Tongue (tissue), 2 donors: ENCODE measurements around the gene SEC16B. TPM values are rescaled to one million over a fixed set of nuclear protein-coding genes. Genes with fewer than 3 reads are reported as not detected.
A peak's percentile ranks its signal among the peaks of the same experiment; 100 is the strongest.

ENCODE experiments used
- DNase-seq: peaks from one replicate; pipeline ENCODE4 v3.0.0-alpha.2; 2015
- total RNA-seq: library from RNA; depleted of rRNA; stranded (reverse); fragments of >200 nt; gene quantifications from one replicate; pipeline ENCODE4 v1.2.3, GENCODE V29; 2014

Gene SEC16B
- total RNA-seq, 1 donor from 2014 or later: 9.6 TPM

DNA sequence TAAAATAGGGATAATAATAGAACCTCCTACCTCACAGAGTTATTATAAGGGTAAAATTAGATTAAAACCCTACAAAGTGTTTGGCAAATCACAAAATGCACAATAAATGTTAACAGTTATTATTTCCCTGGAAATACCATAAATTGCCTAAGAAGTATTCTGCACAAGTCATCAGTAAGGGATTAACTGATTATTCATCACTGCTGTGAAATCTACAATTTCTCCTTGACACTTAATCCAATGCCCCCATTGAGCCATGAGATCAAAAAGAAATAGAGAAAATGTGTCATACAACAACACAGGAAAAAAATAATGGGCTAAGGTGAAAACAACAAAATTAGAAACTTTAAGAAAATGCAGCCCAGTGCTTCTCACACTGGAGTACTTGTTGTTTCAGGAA lies 6.7 kb upstream of the SEC16B start:
- DNase-seq: no peak

DNA sequence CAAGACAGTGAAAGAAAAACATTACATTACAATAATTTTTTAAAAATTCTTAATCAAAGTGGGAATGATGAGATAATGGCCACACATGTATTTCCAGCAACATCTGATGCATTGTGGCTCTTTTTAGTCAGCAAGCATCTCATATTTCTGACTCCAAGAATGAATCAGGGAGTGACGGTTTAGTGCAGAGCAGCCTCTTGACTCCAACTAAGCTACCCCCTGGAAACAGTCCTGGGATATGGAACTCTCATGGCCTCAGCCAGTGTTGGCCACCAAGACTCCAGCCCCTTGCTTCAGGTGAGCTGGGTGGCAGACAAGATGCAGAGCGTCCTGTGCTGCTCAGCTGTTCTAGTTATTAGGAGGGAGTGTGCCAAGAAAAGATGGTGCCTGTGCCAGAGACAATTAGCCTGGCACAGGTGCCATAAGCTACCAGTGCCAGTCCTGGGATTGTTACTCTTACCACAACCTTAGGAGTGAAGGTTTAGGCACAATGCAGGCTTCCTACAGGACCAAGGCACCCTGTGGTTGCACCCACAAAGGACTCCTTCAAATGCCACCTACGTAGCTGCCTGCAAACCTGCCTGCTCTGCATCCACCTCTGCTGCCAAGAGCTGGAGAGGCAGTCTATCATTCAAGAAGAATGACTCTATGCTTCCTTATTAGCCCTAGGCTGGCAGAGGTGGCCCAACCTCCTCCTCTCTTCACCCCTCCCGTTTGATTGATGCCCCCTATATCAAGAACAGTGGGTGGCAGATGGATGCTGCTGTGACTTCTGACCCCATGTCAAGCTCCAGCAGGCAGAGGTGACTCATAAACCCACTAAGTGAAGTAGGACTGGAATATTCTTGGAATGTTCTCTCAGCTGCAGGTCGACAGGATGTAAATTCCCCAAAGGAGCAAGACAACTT lies 6.0 kb upstream of the SEC16B start:
- DNase-seq: no peak

DNA sequence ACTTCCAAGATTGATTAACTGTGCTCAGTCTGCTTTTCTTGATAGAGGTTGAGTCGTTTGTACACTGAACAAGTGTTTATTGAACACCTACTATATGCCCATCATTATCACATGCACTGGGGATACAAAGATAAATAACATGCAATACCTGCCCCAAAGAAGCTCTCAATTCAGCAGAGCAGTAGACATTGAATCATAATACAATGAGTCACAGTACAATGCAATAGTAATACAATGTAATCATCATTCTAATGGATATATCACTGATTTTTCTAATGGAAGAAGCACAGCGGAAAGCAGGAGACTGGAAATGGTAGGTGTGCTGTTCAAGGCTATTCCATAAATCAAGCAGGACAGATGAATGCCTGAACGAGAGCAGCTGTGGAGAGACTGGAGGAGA lies 3.7 kb upstream of the SEC16B start:
- DNase-seq: no peak

DNA sequence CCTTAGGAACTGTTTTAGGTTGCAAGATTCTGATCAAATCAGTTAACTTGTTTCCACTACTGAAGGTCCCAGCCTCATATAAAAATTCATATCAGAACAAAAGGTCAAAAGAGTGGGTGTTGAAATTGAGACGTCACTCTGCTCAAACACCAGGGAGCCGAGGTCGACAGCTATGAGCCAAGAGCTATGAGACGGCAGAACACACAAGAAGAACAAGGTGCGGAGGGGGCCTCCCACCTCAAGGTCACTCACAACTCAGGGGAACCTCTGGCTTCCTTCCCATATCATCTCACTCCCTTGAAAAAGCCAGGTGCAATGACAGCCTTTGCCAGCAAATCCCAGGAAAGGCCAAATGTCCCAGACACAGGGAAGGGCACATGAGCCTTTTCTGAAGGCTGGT lies 749 bp downstream of the SEC16B start:
- DNase-seq: no peak

DNA sequence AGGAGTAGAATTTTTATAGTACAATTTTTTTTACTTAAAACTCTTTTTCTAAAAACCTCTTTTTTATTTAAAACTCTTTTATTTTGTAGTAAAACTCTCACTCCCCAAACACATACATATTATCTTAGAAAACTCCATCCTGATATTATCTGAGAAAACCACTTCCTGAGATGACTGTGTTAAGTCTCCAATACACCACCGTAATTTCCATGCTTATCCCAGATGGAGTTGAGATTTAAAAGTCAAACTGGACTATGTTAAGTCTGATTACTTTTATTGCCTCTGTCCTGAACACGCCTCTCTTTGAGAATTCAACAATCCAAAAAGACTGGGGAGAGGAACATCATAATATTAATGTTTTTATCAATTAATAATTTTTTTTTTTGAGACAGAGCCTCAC lies 3.7 kb downstream of the SEC16B start:
- DNase-seq: no peak

DNA sequence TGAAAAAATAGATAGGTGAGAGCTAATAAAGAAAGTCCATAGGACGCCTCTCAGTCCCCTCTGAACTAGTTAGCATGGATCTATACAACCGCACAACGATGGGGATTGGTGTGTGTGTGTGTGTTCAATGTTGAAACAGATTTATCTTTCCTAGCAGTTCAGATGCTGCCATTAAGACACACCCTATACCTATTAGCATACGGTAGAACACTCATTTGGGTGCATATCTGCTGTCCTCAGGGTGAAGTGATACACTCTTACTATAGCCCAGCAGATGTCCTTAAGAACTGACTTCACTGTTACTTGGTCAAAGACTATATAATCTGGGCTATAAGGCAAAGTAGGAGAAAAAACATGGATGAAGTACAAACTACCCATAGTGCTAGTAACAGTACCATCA lies 4.6 kb downstream of the SEC16B start:
- DNase-seq: no peak

DNA sequence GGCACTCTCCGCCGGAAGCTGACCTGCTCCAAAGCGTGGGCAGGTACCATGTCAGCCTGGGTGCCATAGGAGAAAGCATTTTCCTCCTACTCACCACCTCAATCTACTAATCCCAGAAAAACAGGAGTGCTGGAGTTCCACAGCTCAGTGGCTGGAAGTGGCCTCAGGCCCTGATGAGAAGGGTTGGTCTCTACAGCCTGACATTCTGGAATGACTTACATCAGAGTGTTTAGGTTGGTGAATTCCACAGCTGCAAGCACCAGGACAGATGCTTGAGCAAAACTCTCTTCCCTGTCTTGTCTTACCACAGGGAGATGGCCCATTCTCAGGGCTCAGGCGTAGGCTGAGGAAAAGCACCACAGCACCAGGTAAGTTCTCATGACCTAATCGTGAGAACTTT lies 5.5 kb downstream of the SEC16B start:
- no peak for DNase-seq

DNA sequence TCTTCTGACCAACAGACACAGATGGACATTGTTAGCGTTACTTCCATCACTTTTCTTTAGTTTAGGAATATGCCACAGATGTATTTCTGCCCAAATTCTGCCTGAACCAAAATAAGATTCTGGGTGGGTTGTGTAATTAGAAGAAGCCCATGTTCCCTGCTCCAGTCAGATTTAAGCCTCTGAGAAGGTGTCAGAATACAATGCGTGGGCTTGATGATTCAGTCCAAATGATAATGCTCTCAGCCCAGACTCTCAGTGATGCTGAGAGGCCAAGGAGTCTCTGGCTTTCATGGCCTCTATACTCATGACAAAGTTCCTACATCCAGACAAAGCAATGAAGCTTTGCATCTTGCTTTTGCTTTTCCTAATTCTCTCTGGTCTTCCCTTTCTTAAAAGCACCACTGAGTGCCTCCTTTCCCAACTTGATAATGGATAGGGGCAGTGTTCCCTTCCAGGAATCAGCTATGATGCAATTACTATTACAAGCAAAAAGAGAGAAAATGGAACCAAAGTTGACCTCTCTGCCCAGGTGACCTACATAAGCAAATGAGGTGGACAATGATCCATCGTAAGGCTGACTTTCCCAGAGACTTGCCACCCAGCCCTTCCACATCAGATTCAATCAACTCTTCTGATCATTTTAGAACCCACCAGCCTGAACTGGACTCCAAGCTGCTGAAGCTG lies 8.8 kb downstream of the SEC16B start:
- no peak for DNase-seq

DNA sequence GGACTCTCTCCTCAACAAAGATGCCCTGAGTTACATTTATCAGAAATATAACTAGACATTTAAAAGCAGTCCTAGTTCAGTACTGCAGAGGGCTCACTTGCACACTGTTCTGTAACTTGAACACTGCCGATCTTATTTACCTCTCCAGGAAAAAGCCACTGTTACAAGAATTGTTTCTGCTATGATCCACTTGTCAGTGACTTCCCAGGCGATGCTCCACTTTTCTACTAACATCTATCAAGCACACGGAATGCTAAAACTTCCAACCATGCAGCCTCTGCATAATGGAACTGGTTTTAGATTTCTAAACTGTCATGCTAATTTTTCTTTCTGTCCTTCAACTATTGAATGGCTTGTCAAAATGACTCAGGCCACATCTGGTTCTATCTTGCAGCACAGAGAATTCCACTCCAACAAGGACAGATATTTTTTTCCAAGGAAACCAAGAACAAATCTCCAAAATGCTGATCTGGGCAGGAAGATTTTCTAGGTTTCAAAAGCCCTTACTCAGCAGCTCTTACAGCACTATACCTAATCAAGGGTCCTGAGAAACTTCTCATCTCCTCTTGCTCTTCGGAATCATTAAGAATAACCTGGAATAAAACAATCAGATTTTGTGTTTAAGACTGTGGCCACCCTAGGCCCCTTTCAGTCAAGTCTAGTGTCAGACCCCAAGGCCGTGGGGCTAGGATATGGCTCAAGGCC lies 9.9 kb downstream of the SEC16B start:
- peak; percentile 53 for DNase-seq

DNA sequence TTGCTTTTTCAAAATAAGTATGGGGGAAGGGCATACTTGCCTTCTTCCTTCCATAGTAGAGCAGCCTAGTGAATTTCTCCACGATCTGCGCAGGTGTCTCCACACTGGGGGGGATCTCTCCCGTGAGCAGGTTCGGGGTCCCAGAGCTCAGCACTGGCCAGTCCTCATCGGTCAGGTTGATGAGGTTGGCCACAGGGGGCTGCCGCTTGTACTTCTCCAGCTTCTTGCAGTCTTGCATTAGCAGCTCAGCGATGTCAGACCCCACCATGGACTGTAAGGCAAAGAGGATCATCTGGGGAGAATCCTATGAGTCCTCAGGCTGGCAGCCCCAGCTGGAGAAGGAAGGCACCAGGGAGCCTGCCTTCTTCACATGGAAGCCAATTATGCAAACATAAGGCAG lies 11.8 kb downstream of the SEC16B start:
- no peak for DNase-seq

DNA sequence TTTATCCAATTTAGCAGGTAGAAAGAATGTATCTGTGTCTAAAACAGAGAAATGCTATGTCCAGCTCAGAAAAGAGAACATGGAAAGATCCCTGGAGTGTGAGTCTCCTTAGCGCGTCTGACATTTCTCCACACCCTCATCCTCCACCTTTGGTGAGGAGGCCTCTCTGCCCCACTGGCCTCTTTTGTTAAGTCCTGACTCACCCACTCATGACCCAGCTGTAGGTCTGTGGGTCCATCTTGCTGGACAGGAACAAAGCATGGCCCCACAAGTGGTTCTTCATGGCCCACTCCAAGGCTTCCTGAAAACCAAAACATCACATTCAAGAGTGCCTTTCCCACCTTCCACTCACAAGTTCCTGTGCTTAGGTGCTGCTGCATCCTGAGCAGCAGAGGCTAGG lies 15.8 kb downstream of the SEC16B start:
- DNase-seq: no peak

DNA sequence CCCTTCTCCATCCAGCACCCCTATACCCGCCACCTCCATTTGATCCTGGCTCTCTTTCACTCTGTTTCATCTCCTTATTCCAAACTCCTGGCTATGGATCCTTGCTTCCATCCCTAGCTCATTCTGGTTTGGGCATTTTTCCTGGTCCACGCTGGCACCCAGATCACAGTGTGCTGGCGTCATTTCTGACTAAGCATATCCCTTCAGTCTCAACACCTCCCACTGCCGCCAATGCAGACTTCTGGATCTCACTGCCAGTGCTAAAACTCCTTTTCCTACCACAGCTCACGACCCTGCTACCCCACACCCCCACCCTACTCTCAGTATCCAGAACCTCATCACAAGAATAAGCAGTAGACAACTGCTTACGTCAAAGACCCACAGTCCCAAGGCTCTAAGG lies 16.3 kb downstream of the SEC16B start:
- no peak for DNase-seq

DNA sequence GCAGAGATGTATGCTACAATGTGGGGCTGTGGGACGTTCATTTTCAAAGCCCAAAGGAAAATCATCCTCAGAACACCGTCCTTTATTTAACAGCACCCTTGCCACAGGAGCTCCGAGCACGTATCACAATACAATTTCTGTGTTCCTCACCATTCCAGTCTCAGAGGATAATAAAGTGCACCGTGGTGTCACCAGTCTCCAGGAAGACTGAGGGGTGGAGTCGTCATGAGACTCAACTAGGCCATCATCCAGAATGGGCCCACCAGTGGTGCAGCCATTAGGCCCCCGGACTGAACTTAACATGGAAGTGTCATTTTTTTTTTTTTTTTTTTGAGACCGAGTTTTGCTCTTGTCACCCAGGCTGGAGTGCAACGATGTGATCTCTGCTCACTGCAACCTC lies 17.2 kb downstream of the SEC16B start:
- DNase-seq: no peak

DNA sequence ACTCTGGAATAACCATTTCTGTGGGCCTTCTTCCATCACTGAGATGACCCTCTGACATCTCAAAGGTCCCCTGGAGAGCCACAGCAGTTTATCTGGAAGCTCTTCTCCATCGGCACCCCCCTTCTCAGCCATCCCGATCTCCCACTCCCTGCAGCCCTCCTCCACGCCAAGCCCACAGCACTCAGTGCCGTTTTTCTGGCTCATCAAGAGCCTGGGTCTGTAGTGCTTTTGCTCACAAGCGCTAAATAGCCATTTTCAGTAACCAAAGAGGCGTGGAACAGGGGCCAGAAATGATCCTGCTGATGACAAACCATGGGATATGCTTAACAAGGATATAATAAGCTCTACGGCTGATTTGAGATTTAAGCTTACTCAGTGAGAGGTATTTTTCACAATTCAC lies 17.6 kb downstream of the SEC16B start:
- no peak for DNase-seq

DNA sequence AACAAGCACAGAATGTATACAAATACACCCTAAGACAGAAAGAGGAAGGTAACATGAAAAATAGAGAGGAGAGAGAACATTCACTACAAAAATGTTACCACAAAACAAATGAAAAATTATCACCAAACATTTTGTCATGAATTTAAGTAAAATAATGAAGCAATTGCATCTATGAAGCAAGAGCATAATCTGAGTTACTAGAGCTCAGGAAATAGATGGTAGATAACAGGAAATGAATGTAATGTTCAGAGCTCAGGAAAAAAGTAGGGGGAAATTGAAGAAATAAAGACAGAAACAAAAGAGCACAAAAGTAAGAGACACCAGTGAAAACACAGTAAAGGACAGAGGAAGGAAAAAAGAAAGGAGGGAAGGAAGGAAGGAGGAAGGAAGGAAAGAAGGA lies 19.4 kb downstream of the SEC16B start:
- no peak for DNase-seq

DNA sequence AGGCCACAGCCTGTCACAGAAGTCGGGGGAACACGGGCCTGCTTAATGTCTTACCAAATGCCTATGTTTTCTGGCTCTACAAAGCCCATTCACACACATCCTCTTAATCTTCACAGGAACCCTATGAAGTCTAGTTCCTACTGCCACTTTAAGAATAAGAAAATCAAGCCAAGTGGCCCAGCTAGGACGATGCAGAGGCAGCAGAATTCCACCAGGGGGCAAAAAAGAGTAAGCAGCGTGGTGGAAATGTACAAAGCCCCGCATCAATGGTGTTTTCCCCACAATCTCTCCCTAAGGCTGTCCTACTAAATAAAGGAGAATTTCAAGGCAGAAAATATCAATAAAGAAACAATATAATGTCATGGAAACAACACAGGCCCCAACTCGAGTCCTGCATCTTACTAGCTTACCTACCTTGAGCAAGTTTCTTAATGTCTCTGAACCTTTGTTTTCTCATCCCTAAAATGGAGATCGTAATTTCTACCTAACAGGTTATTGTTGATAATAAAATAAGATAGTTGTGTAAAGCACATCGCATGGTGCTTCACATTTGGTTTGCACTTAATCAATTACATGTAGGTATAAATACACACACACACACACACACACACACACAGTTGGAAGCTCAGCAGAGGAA lies 21.4 kb downstream of the SEC16B start:
- DNase-seq: peak; percentile 88

DNA sequence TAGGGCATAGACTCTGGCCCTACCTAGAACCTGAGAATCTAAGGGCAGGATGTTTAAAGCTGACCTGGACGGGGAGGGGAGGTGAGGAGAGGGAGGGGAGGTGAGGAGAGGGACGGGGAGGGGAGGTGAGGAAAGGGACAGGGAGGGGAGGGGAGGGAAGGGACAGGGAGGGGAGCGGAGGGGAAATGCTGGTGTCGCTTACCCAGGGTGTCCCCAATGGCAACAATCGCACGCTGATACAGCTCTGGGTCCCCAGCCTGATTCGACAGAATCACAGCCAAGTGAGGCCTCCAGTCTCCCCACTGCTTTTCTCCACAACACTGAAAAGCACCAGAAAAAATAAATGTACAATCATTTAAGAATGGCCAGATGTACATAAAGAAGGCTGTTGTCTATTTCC lies 22.2 kb downstream of the SEC16B start:
- DNase-seq: no peak

DNA sequence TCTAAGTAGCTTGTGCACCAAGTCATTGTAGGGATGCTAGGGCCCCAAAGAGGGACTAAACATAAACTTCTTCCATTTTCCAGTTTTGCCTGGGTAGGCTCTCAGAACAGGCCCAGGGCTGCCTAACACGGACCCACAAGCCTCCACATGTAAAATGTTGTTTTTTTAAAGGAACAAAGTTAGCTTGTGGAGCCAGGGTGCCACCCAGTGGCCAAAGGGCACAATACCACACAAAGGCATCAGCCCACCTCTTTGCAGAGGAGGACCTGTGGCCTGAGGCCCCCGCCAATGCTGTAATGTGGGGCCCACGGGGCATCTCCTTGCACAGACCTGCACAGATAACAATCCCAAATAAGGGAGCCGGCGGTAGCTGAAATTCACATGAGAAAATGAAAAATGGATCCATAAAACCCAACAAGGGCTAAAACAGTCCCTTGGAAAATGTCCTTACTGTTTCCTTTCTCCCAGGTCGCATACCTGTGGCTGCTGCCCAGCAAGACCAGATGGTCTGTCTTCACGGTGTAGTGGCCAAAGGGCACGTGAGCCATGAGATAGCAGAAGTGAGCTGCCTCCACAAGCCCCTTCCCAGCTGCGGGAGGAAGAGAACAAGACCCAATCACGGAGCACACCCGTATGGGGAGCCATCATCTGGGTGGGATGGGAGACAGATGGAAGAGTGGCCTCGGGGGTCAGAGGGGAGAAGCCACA lies 23.8 kb downstream of the SEC16B start:
- peak; percentile 83 for DNase-seq

DNA sequence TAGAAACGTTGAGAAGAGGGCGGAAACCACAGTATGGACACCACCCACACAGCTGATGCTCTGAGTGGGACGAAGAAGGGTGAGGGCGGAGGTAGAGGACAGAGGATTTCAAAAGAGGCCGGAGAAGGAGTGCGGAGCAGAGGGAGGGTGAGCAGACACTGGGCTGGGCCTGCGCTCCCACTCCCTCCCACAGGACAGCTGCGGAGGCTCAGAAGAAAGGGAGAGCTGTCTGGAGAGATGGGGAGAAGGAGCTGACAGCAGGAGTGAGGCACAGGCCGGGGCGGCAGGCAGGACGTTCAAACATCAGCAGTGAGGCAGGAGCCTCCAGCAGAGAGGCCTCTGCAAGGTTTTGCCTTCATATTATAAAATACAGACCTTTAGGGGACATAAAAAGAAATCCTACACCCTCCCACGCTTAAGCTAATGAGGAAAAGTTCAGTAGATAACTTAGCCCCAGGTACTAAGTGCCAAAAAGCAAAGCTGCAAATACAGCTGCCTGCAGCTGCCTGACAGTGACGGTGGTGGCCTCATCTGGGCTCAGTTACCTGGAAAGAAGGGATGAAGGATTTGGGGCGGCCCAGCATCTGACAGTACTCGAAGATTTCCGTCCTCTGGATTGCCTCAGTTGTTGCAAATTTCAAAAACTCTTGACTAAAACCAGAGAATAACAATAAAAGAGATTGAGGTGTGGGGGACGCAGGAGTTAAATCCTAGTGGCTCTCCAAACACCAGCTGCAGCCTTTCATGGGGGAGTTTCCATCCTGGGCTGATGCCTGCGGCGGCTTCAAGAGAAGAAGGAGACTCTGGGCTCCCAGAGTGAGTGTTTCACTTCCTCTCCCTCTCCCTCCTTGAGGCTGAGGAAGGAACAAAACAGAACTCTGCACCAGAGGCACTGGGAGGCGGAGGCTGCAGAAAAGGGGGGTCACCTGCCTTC lies 25.6 kb downstream of the SEC16B start:
- peak; percentile 75 for DNase-seq

DNA sequence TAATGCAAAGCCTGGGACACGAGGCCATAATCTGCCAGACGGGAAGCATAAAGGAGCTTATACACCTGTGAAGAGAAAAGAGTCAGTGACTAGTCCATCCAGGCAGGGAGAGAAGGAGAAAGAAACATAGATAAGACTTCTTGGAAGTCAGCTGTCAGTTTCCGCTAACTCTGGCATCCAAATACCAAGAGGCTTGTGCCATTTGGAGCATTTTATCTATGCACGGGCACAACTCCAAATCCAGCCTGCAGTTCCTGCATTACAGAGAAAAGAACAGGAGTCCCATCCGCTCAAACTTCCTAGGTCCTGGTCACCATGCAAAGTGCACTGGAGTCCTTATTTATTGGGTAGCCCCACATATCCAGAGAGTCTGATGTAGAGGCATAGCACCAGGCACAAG lies 27.9 kb downstream of the SEC16B start:
- DNase-seq: peak; percentile 10

DNA sequence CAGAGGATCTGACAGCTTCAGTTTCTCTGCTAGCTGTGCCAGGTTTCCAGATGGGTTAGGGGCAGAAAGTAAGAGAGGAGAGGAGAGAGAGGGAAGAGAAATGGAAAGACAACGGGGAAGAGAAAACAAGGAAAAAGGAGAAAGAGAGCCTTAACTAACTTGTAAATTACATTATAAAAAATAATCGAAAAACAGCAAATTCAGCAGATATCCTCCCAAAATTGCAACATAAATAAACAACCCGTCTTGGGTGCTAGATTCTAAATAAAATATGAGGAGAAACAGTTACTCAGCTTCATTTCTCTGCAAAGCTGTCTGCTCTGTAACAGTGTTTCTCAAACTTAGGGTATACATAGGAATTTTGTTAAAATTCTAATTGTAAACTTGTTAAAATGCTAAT lies 29.2 kb downstream of the SEC16B start:
- no peak for DNase-seq
